CD14-positive monocyte (primary cell): ENCODE measurements around the gene SPON1. TPM values are rescaled to one million over a fixed set of nuclear protein-coding genes. Genes with fewer than 3 reads are reported as not detected.
"Not testable (repeated sequence)": the region's sequence is repeated elsewhere in the genome, so short reads cannot be mapped to it uniquely, and the experiment has no call there.

Source experiments
- DNase-seq, 3 donors: peaks; one replicate each; pipeline ENCODE4 v3.0.0-alpha.2; 2011 to 2022
- H2AFZ ChIP-seq: 2 replicates; pipeline ENCODE4 v1.6.0; 2012; ENCODE audit warnings: mild to moderate bottlenecking, low read depth, low read length, inconsistent platforms; ENCODE audit not compliant: insufficient read depth, poor library complexity, severe bottlenecking
- H3K27ac ChIP-seq, 2 donors: 1 replicate in 1 of 2; 2 replicates in 1 of 2; pipeline ENCODE4 v1.5.1; 2012 to 2013; ENCODE audit warnings: low read length in 2 of 2, control low read depth in 1 of 2, inconsistent platforms in 1 of 2, low read depth in 1 of 2, mild to moderate bottlenecking in 1 of 2
- H3K27me3 ChIP-seq, 2 donors: one replicate each; pipeline versions ENCODE4 v1.6.0 to v1.6.1; 2011 to 2013; ENCODE audit warnings: low read length in 2 of 2; ENCODE audit not compliant: control insufficient read depth in 2 of 2, insufficient read depth in 2 of 2
- H3K36me3 ChIP-seq, 2 donors: replicated peaks in 1 of 2; 1 replicate in 1 of 2; 2 replicates in 1 of 2; pipeline versions ENCODE4 v1.5.1 to v1.6.1; 2012 to 2013; ENCODE audit warnings: low read length in 2 of 2, control low read depth in 1 of 2, inconsistent platforms in 1 of 2, mild to moderate bottlenecking in 1 of 2; ENCODE audit not compliant: insufficient read depth in 2 of 2, control insufficient read depth in 1 of 2
- H3K4me1 ChIP-seq, 2 donors: 1 replicate in 1 of 2; 2 replicates in 1 of 2; pipeline versions ENCODE4 v1.5.1 to v1.6.1; 2012 to 2013; ENCODE audit warnings: low read length in 2 of 2, control low read depth in 1 of 2, inconsistent platforms in 1 of 2, mild to moderate bottlenecking in 1 of 2, moderate library complexity in 1 of 2; ENCODE audit not compliant: insufficient read depth in 2 of 2, control insufficient read depth in 1 of 2
- H3K4me2 ChIP-seq: replicated peaks from 2 replicates; pipeline ENCODE3; 2012; ENCODE audit warnings: low read length, moderate library complexity, mild to moderate bottlenecking; ENCODE audit not compliant: poor library complexity, severe bottlenecking; ENCODE audit errors: extremely low read depth
- H3K4me3 ChIP-seq, 3 experiments: fragments of 200-600 bp in 1 of 3; sonication (generic) in 1 of 3; replicated peaks in 1 of 3; 1 replicate in 2 of 3; 2 replicates in 1 of 3; pipeline ENCODE4 v1.5.1; 2011 to 2013; ENCODE audit warnings: low read length in 3 of 3, mild to moderate bottlenecking in 3 of 3, control low read depth in 2 of 3, low read depth in 2 of 3, inconsistent platforms in 1 of 3, moderate library complexity in 1 of 3
- H3K79me2 ChIP-seq: 2 replicates; pipeline ENCODE4 v1.6.0; 2012; ENCODE audit warnings: mild to moderate bottlenecking, control low read depth, inconsistent platforms, low read length, moderate library complexity; ENCODE audit not compliant: insufficient read depth
- H3K9ac ChIP-seq: 2 replicates; pipeline ENCODE4 v1.6.0; 2017; ENCODE audit warnings: low read length, mild to moderate bottlenecking; ENCODE audit not compliant: insufficient read depth, poor library complexity, severe bottlenecking
- H3K9me3 ChIP-seq, 2 donors: replicated peaks in 1 of 2; 1 replicate in 1 of 2; 2 replicates in 1 of 2; pipeline versions ENCODE4 v1.5.1 to v1.6.1; 2012 to 2013; ENCODE audit warnings: low read length in 2 of 2, control low read depth in 1 of 2; ENCODE audit not compliant: control insufficient read depth in 1 of 2, insufficient read depth in 1 of 2
- H4K20me1 ChIP-seq: 2 replicates; pipeline ENCODE4 v1.6.0; 2012; ENCODE audit warnings: mild to moderate bottlenecking, low read length, control low read depth, moderate library complexity; ENCODE audit not compliant: insufficient read depth
- H3K27ac Mint-ChIP-seq, 7 donors: one replicate each; pipeline ENCODE4 v1.8.0; 2020; ENCODE audit warnings: mild to moderate bottlenecking in 7 of 7, mixed read lengths in 7 of 7, moderate library complexity in 6 of 7, inconsistent platforms in 2 of 7
- H3K27me3 Mint-ChIP-seq, 3 donors: one replicate each; pipeline ENCODE4 v1.8.0; 2021 to 2022; ENCODE audit warnings: low read depth in 3 of 3, mild to moderate bottlenecking in 3 of 3, mixed read lengths in 3 of 3, moderate library complexity in 3 of 3, inconsistent platforms in 1 of 3
- H3K36me3 Mint-ChIP-seq, 2 donors: one replicate each; pipeline ENCODE4 v1.8.0; 2020; ENCODE audit warnings: mixed read lengths in 2 of 2, inconsistent platforms in 1 of 2, mild to moderate bottlenecking in 1 of 2
- H3K4me1 Mint-ChIP-seq: one replicate; pipeline ENCODE4 v1.8.0; 2020; ENCODE audit warnings: mild to moderate bottlenecking, mixed read lengths
- H3K4me3 Mint-ChIP-seq, 2 donors: one replicate each; pipeline ENCODE4 v1.8.0; 2020; ENCODE audit warnings: mild to moderate bottlenecking in 2 of 2, mixed read lengths in 2 of 2, moderate library complexity in 1 of 2
- H3K9me3 Mint-ChIP-seq, 7 donors: one replicate each; pipeline ENCODE4 v1.8.0; 2020 to 2022; ENCODE audit warnings: mixed read lengths in 7 of 7, mild to moderate bottlenecking in 6 of 7, moderate library complexity in 6 of 7, inconsistent platforms in 2 of 7
- CTCF ChIP-seq: fragments of 200-600 bp; IDR thresholded peaks from one replicate; pipeline ENCODE4 v1.8.0; 2022; ENCODE audit warnings: antibody characterized with exemption, mild to moderate bottlenecking
- WGBS: methylation state at CpG from one replicate; pipeline ENCODE4 v1.1.5; 2013; ENCODE audit warnings: missing lambda C conversion rate; ENCODE audit not compliant: insufficient coverage; 5-methylcytosine and 5-hydroxymethylcytosine counted together
- intact Hi-C, 2 donors: fragments of 100-400 bp; cut with micrococcal nuclease; formaldehyde crosslinking; loops; one replicate each; pipeline versions ENCODE4 v1.15.0 to v1.15.1; 2023
- polyA plus RNA-seq, 3 donors: library from polyadenylated mRNA; depleted of rRNA in 1 of 3; unstranded in 2 of 3; stranded (reverse) in 1 of 3; fragments of 300-500 nt in 2 of 3; fragments of >200 nt in 1 of 3; fragmentation: Illumina TruSeq in 2 of 3; gene quantifications; 1 replicate in 2 of 3; 2 replicates in 1 of 3; pipeline ENCODE4 v1.2.3, GENCODE V29; 2012 to 2021

The SPON1 gene
- polyA plus RNA-seq, 3 donors, result not detected

GRCh38 chr11:13992158-13992856 lies 29.8 kb downstream of the SPON1 start:
- H3K36me3 Mint-ChIP-seq, H3K9me3 ChIP-seq, H3K9ac ChIP-seq, H3K4me2 ChIP-seq, H3K4me1 Mint-ChIP-seq, H3K27ac Mint-ChIP-seq, H3K79me2 ChIP-seq, H3K27me3 Mint-ChIP-seq, H3K4me1 ChIP-seq, DNase-seq, H3K4me3 Mint-ChIP-seq, H3K27me3 ChIP-seq, H3K36me3 ChIP-seq, intact Hi-C loops, H3K9me3 Mint-ChIP-seq, H2AFZ ChIP-seq, H3K27ac ChIP-seq, H4K20me1 ChIP-seq, H3K4me3 ChIP-seq: not testable (repeated sequence)
- 98% methylated on average over 7 of the region's 15 CpGs for WGBS

- no peaks in the 10 kb centered on the region for H3K4me1 Mint-ChIP-seq
- H3K9ac ChIP-seq, result no peak overlapping the region
- H3K9me3 Mint-ChIP-seq, result peaks cover 0 to 5% (median 2%) of the 10 kb centered on the region in 7 donors
Observed at GRCh38 chr11:13993096-13993765, 30.7 kb downstream of the SPON1 start.

More at GRCh38 chr11:13993096-13993765, 30.7 kb downstream of the SPON1 start:
- Histone ChIP-seq H3K9me3 (no peaks in the 10 kb centered on the region), H3K36me3 (no peaks in the 10 kb centered on the region), H3K27ac (no peak overlapping the region), H2AFZ (no peak overlapping the region), H3K79me2 (no peaks in the 10 kb centered on the region), H3K4me3 (no peak overlapping the region), H3K27me3 (no peaks in the 10 kb centered on the region), H3K4me2 (no peak overlapping the region), H4K20me1 (no peaks in the 10 kb centered on the region), H3K4me1 (no peaks in the 10 kb centered on the region)
- Mint-ChIP-seq H3K36me3 (no peaks in the 10 kb centered on the region), H3K4me3 (no peak overlapping the region), H3K27me3 (peaks cover 2 to 5% (median 4%) of the 10 kb centered on the region in 3 donors), H3K27ac (no peak overlapping the region)
- no peak for TF ChIP-seq CTCF
- WGBS, result 84% methylated on average over 2 of the region's 7 CpGs
- DNase-seq, result no peak
- intact Hi-C loops, result no loop called here
